GM21390 (cell line): ENCODE data around the gene FBXO40.
"Not testable (repeated sequence)": the region's sequence is repeated elsewhere in the genome, so short reads cannot be mapped to it uniquely, and the experiment has no call there.

Source experiments
- ATAC-seq: cut with Tn5 transposase; IDR thresholded peaks from one replicate; pipeline ENCODE4 v1.9.1; 2021; ENCODE audit not compliant: unreplicated experiment

FBXO40 gene

DNA sequence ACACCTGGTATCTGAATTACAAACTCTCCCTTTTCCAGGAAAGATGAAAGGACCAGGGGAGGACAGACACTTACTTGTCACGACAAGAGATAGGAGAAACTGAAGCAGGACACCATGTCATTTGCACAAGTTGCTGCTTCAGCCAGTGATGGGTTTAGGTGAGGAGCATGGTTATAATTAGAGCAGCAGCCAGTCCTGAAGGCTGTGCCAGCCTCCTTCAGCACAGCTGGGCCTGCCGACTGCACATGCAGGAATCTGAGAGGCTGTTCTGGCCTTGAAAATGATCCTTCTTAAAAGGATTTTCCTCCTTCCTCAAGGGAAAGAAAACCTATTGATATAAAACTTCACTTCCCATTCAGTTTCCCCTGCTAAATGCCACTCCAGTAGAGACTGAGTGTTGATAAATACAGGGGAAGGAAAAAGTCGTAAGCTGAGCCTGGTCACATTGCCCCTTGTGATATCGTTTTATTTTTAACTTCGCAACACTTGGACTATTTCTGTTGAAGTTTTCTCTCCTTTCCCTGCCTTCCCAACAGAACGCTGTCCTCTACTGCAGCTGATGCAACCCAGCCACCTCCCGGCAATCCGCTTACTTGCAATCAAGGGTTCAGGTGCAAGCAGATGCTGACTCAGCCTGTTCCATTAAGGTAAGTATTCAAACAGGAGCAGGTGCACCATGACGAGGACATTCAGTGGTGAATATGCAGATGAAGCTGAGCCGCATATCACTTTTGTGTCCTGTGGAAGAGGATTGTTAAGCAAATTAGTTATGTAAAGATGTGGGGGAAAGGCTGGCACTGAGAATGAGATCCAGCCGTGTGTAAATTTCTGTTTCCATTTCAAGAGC is at the start of gene FBXO40:
Gene FBXO40, plus strand, starts transcription at position 524 of the 847 bp plus-strand sequence. CDS start 27,197 bp downstream, outside the sequence.
- ATAC-seq: peak; percentile 84

DNA sequence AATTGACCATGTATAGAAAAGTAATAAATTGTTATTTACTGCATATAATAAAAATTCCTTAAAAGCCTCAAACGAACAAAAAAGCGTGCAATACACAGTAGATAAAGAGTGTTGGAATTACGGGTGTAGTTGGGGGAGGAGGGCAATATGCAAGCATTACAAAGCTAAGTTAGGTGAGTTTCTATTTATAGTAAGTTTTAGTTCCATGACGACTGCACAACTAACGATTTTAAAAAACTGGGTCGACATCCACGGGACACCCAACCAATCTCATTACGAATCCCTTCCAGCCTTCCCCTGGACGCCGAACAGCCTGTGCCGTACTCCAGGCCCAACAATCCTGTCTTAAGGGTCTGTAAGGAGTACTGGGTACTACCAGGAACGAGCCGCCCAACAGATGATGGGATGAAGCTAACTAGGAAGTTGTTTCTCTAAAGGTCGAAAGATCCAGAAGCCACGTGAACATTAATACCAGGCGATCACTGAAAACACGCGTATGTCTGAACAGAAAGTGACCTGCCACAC is 48.1 kb upstream of the FBXO40 start:
- ATAC-seq: peak; percentile 1

- ATAC-seq: peak; percentile 72
Measured at GRCh38 chr3:121545574-121546455, 47.4 kb upstream of the FBXO40 start, which contains the start of gene POLQ. POLQ (minus strand) TSS chr3:121545988; CDS start chr3:121545877, 111 bp downstream.

GRCh38 chr3:121552379-121552778 is 40.8 kb upstream of the FBXO40 start:
- ATAC-seq: no peak

DNA sequence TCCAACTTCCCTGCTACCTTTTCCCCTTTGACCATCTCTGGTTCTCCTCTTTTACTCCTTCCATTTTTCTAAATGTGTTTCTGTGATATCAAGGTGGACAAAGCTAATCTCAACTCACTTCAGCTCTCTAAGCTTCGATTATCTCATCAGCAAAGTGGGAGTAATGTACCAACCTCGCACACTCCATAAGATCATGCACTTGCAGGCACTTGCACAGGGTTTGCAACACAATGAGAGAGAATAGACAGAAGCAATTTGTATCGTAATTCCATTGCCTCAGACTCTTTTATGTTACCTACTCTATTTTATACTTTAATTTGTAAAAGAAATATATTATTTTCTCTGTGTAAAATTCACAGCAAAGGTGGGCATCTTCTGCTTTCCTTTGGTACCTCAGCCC is 40.4 kb upstream of the FBXO40 start:
- ATAC-seq: no peak

GRCh38 chr3:121557426-121557934 is 35.7 kb upstream of the FBXO40 start:
- ATAC-seq: no peak

DNA sequence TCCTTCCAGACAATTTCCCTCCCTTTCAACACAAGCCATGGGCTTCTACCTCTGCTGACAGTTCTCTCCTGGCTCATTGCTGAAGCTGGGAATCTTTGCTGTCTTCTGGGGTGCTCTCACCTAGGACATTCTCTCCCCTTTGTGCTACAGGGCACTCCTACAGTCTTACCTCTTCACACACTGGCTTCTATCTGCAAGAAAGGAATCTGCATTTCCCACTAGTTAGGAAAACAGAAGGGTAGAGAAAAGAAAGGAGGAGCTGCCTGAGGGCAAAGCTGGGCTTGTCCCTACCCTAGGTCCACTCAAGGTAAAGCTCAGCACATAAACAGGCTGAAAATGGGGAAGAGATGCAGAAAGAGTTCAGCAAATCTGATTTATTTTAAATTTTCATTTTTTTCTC is 31.0 kb upstream of the FBXO40 start:
- ATAC-seq: no peak

DNA sequence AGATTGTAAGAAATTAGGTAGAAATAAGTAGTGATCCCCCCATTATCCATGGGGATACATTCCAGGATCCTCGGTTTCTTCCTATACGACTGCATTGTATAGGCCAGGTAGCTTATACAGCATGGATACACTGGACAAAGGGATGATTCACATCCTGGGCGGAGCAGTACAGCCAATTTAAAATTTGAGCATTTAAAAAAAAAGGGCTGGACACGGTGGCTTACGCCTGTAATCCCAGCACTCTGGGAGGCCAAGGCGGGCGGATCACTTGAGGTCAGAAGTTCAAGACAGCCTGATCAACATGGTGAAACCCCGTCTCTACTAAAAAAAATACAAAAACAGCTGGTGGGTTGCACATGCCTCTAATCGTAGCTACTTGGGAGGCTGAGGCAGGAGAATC is 26.4 kb upstream of the FBXO40 start:
- no peak for ATAC-seq

DNA sequence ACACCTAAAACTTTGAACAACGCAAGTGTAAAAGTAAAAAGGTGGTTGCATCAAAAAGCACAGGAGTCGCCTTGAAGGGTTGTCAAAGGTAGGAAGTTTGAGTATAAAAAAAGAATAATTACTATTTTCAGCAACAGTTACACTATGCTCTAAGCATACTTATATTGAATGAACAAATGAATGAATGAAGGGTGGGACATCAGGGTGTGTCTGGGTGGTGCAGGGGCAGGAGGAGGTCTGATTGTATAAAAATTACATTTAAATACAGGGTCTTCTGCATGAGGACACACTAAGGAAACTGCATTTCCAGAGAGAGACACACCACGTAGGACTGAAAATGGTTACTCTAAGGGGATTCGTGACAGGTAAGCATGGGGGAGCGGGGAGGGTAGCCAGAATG is 25.5 kb upstream of the FBXO40 start, which contains the start of gene ARGFX:
Gene ARGFX, plus strand, starts transcription at position 301 of the 400 bp plus-strand sequence. CDS start 2,765 bp downstream, outside the sequence.
- ATAC-seq: no peak

DNA sequence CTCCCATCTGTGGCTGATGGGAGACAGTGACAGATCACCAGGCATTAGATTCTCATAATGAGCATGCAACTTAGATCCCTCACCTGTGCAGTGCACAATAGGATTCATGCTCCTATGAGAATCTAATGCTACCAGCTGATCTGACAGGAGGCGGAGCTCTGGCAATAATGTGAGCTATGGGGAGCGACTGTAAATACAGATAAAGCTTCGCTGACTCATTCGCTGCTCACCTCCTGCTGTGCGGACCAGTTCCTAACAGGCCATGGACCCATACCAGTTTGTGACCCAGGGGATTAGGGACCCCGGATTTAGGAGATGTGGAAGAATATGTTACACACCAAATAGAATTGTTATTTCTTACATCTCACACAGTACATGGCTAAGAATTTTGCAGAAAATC is 18.7 kb upstream of the FBXO40 start:
- no peak for ATAC-seq

- ATAC-seq: no peak
Measured at GRCh38 chr3:121581691-121582090, 11.5 kb upstream of the FBXO40 start.

DNA sequence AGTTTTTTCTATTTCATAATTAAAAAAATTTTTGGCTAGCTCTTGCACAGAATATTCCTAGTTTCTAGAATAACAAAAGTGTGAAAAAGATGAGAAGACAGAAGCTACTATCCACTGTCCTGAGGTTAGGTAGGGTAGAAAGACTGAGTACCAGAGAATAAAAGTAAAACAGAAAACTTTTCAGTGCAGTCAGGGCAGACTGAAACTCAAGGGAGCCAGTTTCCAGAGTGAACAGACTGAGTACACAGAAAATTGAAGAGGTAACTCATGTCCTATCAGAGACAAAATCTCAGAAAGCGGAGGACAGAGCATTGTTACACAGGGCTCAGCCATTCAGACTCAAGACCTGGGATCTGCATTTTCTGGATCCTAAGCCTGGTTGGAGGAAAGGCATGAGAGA is 8.8 kb upstream of the FBXO40 start:
- peak; percentile 66 for ATAC-seq

GRCh38 chr3:121593806-121594205 is 627 bp downstream of the FBXO40 start:
- ATAC-seq: not testable (repeated sequence)

DNA sequence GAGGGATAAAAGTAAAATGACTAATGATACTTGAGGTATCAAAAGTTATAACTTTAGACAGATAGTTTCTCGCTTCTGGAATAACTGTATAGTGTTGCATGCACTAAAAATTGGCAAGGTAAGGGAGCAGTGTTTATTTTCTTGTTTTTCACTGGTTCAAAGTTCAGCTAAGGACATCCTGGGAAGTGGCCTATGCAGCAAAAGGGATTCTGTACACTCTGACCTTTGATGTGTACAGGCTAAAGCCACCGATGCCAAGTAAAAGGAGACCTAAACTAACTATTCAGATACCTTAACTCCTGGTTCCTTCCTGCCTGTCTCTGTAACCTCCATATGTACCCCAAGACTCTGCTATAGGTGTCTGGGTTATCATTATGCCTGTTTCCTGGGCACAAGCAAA is 1.7 kb downstream of the FBXO40 start:
- ATAC-seq: no peak

DNA sequence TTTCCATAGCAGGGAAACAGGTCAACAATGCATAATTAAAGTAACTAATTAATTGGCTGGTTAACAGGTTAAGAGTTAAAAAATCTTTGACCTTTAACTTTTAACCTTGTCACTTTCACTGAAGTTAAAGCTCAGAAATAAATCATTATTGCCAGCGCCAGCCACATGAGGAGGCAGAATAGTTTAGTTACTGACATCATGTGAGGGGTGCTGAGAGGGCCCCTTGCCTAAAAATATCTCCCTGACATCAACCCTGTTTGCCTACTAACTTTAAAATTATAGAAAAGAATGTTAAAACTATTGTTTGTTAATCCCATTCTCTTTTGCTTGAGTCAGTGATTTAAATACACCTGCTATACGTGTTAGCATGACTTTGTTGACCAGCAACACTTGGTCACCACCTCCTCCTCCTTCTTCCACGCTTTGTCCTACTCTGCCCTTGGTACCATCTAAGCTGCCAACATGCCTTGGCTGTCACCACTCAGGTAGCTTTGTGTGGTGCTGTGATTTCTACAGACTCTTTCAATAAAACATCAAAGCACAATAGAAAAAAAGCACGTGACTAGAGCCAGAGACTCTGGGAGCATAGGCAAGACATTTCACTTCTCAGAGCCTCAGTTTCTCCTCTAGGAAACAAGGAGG is 2.7 kb downstream of the FBXO40 start:
- ATAC-seq: no peak

DNA sequence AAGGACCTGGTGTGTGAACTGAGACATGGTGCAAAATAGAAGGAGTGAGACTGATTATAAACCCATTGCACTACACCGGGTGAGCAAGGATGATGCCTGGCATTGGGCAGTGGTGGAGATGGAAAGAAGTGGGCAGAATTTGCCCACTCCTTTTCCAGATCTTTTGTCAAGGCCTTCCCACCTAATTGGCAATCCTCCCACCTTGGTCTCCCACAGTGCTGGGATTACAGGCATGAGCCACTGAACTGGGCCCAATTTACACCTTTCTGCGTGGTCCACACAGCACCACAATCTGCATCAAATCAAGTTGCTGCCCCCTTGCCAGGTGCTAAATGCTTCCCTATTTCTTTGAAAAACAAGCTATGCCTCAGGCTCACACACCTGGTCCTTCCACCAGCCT is 5.4 kb downstream of the FBXO40 start:
- ATAC-seq: no peak

- not testable (repeated sequence) for ATAC-seq
Measured at GRCh38 chr3:121599900-121600299, 6.7 kb downstream of the FBXO40 start.

- no peak for ATAC-seq
Measured at GRCh38 chr3:121601212-121601812, 8.1 kb downstream of the FBXO40 start.

DNA sequence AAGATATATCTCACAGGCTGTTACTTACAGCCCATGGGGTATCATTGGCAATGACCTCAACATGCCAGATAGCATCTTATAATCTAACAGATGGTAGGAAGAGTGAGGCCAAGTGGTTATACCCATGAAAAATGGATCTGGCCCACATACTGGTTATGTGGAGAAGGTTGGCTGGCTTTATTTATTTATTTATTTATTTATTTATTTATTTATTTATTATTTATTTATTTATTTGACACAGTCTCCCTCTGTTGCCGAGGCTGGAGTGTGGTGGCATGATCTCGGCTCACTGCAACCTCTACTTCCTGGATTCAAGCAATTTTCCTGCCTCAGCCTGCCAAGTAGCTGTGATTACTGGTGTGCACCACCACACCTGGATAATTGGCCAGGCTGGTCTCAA is 11.6 kb downstream of the FBXO40 start:
- no peak for ATAC-seq

GRCh38 chr3:121606106-121606505 is 12.9 kb downstream of the FBXO40 start:
- ATAC-seq: no peak
